Metanephros (tissue), 2 donors: ENCODE results near the gene CCDC12. TPM values are rescaled to one million over a fixed set of nuclear protein-coding genes. Genes with fewer than 3 reads are reported as not detected.

Source experiments
- small RNA-seq: library from RNA; depleted of rRNA; stranded (forward); fragments of <200 nt; gene quantifications from one replicate; pipeline ENCODE3, GENCODE V24; 2014; ENCODE audit warnings: low replicate concordance
- total RNA-seq: library from RNA; depleted of rRNA; stranded (reverse); fragments of >200 nt; gene quantifications from one replicate; pipeline ENCODE4 v1.2.3, GENCODE V29; 2014

Gene CCDC12
- 28.1 TPM for total RNA-seq

GRCh38 chr3:46976326-46977190 lies at the start of gene CCDC12:
Gene CCDC12 (minus strand): TSS chr3:46976745. CDS start chr3:46976732, 13 bp downstream.

GRCh38 chr3:46978985-46979944 lies 2.7 kb upstream of the CCDC12 start, which contains the start of gene NBEAL2:
Gene NBEAL2 (plus strand): TSS chr3:46979666. CDS start chr3:46979862, 196 bp downstream.

GRCh38 chr3:46877406-46878125 lies 99.0 kb downstream of the CCDC12 start, which contains the start of gene PTH1R:
Gene PTH1R (plus strand): TSS chr3:46877721. CDS start chr3:46883560, 5,839 bp downstream.

Small RNAs within 50 kb of the gene (small RNA-seq; reads per million reads assigned to genes)
- gene AC109583.2 = not detected

Other genes starting within 250 kb of the CCDC12 start
- gene MYL3, start 113.3 kb downstream of the CCDC12 start, total RNA-seq = 23.5 TPM
- gene PTH1R, start 99.0 kb downstream of the CCDC12 start, total RNA-seq = 127 TPM
- gene NBEAL2, start 2.9 kb upstream of the CCDC12 start, total RNA-seq = 39.9 TPM
- 66.4 TPM for gene SETD2, start 187.4 kb upstream of the CCDC12 start, total RNA-seq